Activated naive CD8-positive, alpha-beta T cell treated with anti-CD3 and anti-CD28 coated beads for 36 hours (primary cell): ENCODE measurements around the gene BLOC1S5. TPM values are rescaled to one million over a fixed set of nuclear protein-coding genes. Genes with fewer than 3 reads are reported as not detected.
"Not testable (repeated sequence)": the region's sequence is repeated elsewhere in the genome, so short reads cannot be mapped to it uniquely, and the experiment has no call there.

Experiments
- DNase-seq: peaks from one replicate; pipeline ENCODE4 v3.0.0; 2021
- H3K27ac Mint-ChIP-seq: one replicate; pipeline ENCODE4 v1.8.0; 2022; ENCODE audit warnings: mild to moderate bottlenecking, moderate library complexity, mixed read lengths
- H3K27me3 Mint-ChIP-seq: one replicate; pipeline ENCODE4 v1.8.0; 2022; ENCODE audit warnings: mild to moderate bottlenecking, mixed read lengths
- H3K36me3 Mint-ChIP-seq: one replicate; pipeline ENCODE4 v1.8.0; 2021; ENCODE audit warnings: mild to moderate bottlenecking, mixed read lengths
- H3K4me1 Mint-ChIP-seq: one replicate; pipeline ENCODE4 v1.8.0; 2021; ENCODE audit warnings: mixed read lengths
- H3K4me3 Mint-ChIP-seq: one replicate; pipeline ENCODE4 v1.8.0; 2022; ENCODE audit warnings: mild to moderate bottlenecking, moderate library complexity, mixed read lengths
- H3K9me3 Mint-ChIP-seq: one replicate; pipeline ENCODE4 v1.8.0; 2022; ENCODE audit warnings: mixed read lengths
- total RNA-seq, 2 experiments: library from RNA; stranded (reverse); gene quantifications; one replicate each; pipeline ENCODE4 v1.2.3, GENCODE V29; 2021

The BLOC1S5 gene
- total RNA-seq, 2 experiments from 2014 or later, result 20.5 to 24.4 TPM

DNA sequence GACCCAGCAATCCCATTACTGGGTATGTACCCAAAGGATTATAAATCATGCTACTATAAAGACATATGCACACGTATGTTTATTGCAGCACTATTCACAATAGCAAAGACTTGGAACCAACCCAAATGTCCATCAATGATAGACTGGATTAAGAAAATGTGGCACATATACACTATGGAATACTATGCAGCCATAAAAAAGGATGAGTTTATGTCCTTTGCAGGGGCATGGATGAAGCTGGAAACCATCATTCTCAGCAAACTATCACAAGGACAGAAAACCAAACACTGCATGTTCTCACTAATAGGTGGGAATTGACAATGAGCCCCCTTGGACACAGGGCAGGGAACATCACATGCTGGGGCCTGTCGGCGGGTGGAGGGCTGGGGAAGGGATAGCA, 30.1 kb downstream of the BLOC1S5 start:
- DNase-seq, H3K27me3 Mint-ChIP-seq, H3K4me3 Mint-ChIP-seq, H3K27ac Mint-ChIP-seq: not testable (repeated sequence)
- Mint-ChIP-seq H3K36me3 (peaks cover 73% of the 10 kb centered on the region), H3K9me3 (peaks cover 20% of the 10 kb centered on the region), H3K4me1 (peaks cover 31% of the 10 kb centered on the region)

DNA sequence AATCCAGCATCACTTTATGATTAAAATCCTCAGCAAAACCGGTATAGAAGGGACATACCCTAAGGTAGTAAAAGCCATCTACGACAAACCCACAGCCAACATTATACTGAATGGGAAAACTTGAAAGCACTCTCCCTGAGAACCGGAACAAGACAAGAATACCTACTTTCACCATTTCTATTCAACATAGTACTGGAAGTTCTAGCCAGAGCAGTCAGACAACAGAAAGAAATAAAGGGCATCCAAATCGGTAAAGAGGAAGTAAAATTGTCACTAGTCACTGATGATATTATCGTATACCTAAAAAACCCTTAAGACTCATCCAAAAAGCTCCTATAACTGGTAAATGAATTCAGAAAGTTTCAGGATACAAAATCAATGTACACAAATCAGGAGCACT, 33.3 kb downstream of the BLOC1S5 start:
- no peak for DNase-seq
- H3K27me3 Mint-ChIP-seq, result no peaks in the 10 kb centered on the region
- peaks cover 44% of the 10 kb centered on the region for H3K36me3 Mint-ChIP-seq
- no peak overlapping the region for H3K4me3 Mint-ChIP-seq
- peaks cover 14% of the 10 kb centered on the region for H3K9me3 Mint-ChIP-seq
- no peak overlapping the region for H3K27ac Mint-ChIP-seq
- peaks cover 25% of the 10 kb centered on the region for H3K4me1 Mint-ChIP-seq

DNA sequence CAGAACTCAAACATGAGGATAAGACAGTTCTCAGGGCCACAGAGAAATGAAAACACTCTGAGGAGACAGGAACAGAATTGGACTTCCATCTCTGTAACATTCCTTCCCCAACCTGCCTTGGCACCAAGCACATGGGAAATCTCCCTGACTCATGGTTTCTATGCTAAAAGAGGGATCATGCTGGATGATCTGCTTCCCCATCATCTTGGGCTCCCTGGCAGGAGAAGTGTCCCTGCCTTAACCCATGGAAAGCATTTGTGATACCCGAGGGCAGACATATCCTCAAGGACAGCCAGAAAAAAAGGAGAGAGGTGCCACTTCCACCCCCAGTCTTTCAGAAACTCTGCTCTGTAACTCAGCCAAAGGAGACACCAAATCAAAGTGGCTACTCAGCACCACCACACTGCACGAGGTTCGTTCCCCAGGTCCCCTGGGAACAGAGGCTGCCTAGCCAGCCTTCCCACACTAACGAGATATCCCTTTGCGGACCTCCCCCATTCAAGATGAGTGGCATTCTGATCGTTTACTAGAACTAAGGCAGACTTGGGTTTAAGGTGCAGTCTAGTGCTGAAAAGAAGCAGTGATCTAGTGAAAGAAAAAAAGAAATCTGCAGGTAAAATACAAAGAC, 34.8 kb downstream of the BLOC1S5 start:
- H3K27me3 Mint-ChIP-seq, result no peaks in the 10 kb centered on the region
- peaks cover 22% of the 10 kb centered on the region for H3K4me1 Mint-ChIP-seq
- H3K36me3 Mint-ChIP-seq, result peaks cover 31% of the 10 kb centered on the region
- no peak overlapping the region for H3K4me3 Mint-ChIP-seq
- DNase-seq, result no peak
- no peak overlapping the region for H3K27ac Mint-ChIP-seq
- peaks cover 12% of the 10 kb centered on the region for H3K9me3 Mint-ChIP-seq

DNA sequence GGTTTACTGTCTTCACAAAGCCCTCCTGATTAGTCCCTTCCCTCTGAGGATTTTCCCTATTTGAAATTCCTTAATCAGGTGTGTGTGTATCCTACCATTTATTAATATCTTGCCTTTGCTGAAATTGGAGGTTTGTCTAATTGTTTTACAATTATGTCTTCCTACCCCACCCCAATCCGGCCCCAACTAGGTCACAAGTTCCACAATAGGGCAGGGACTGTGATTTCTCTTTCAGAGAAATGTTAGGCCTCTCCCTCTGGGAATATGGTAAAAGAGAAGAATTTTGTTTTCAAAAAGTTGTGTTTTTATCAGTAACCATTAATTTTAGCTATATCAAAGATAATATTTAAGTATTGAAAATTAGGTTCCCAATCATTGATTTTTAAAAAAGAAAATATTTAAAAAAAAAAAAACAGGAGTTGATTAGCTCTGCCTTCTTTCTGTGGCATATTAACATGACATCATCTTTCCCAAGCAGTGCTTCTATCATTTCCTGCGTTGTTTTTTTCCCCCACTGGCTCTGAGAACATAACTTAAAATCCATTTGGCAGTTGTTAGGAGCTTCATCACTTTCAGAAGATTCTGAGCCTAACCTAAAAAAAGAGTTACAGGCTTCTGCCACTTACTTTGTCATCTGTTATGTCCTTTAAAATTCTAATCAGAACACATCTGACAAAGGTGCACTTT, 36.1 kb downstream of the BLOC1S5 start:
- Mint-ChIP-seq H3K9me3 (peaks cover 10% of the 10 kb centered on the region), H3K27ac (no peak overlapping the region), H3K27me3 (no peaks in the 10 kb centered on the region), H3K36me3 (peaks cover 27% of the 10 kb centered on the region), H3K4me1 (peaks cover 22% of the 10 kb centered on the region), H3K4me3 (no peak overlapping the region)
- DNase-seq, result no peak

DNA sequence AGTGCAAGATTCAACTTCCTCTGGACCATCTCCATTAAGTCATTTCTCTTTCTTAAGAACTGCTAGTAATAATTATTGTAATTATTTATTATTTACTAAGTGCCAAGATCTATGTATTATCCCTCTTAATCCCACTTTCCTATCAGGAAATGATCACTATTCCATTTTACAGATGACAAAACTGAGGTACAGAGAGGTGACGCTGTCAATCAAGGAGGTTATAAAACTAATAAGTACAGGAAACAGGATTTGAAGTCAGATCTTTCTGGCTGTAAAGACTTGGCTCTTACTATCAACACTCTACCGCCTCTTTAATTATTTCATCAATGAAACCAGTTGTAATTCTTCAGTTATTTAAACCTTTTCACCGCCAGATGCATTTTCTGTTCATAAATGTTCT, 37.4 kb downstream of the BLOC1S5 start:
- H3K4me3 Mint-ChIP-seq, result no peak overlapping the region
- peaks cover 19% of the 10 kb centered on the region for H3K4me1 Mint-ChIP-seq
- H3K27ac Mint-ChIP-seq, result no peak overlapping the region
- no peak for DNase-seq
- no peaks in the 10 kb centered on the region for H3K27me3 Mint-ChIP-seq
- H3K9me3 Mint-ChIP-seq, result peaks cover 1% of the 10 kb centered on the region
- H3K36me3 Mint-ChIP-seq, result peaks cover 20% of the 10 kb centered on the region

DNA sequence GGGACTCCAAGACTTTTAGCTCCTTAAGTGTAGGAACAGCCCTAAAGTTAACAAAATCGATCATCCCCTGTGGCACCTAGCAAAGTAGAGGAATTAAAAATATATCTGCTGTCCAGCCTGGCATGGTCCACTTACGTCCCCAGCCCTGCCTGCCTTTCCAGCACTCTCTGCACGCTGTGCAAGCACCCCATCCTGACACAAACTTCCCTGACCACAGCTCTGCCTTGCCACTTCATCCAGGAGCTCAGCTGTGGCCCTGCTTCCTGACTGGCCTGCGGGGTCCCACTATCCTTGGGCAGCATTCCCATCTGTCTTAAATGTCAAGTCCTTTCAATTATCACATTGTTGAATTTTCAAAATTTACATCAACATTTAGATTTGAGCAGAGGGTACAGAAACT, 39.0 kb downstream of the BLOC1S5 start:
- H3K36me3 Mint-ChIP-seq, result peaks cover 17% of the 10 kb centered on the region

DNA sequence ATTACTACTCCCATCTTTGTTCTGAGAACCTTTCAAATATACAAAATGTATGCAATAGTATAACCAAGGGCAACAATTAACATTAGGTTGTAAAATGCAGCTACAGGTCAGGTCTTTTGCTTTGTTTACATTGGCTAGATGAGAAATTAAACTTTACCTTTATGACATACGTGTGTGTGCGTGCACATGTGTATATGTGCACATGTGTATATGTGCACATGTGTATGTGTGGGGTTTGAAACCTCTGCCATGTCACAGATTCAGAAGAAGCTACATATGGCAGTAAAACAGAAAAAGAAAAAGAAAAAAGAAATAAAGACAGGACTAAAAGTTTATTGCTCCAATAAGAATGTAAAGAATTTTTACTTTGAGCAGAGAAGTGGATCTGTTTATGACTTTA, 40.6 kb downstream of the BLOC1S5 start:
- peaks cover 2% of the 10 kb centered on the region for H3K9me3 Mint-ChIP-seq
- H3K36me3 Mint-ChIP-seq, result peaks cover 17% of the 10 kb centered on the region
- peaks cover 6% of the 10 kb centered on the region for H3K4me1 Mint-ChIP-seq

More for the DNA sequence above, 39.0 kb downstream of the BLOC1S5 start:
- Mint-ChIP-seq H3K9me3 (peaks cover 2% of the 10 kb centered on the region), H3K4me1 (peaks cover 8% of the 10 kb centered on the region), H3K4me3 (no peak overlapping the region), H3K27me3 (no peaks in the 10 kb centered on the region), H3K27ac (no peak overlapping the region)
- no peak for DNase-seq

DNA sequence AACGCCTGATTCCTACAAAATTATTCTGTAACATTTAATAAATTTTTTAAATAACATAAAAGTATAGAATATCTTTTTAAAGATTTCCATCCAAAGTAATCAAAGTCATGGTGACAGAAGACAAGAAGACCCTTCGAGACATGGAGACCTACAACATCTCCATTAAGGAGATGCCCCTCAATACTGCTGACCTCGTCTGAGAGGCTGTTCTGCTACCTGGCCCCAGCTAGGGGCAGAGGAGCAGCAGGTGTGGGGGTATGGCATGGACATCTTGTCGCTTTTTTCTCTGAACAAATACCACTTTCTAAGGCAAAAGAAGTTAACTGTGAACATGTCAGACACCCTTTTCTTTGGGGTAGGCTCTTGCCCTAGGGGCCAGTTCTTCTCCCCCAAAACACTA, 44.1 kb downstream of the BLOC1S5 start:
- Mint-ChIP-seq H3K36me3 (peaks cover 24% of the 10 kb centered on the region), H3K27me3 (no peaks in the 10 kb centered on the region), H3K9me3 (peaks cover 2% of the 10 kb centered on the region), H3K4me3 (no peak overlapping the region), H3K27ac (no peak overlapping the region), H3K4me1 (no peaks in the 10 kb centered on the region)
- no peak for DNase-seq

More for the DNA sequence above, 40.6 kb downstream of the BLOC1S5 start:
- no peak overlapping the region for H3K27ac Mint-ChIP-seq
- no peaks in the 10 kb centered on the region for H3K27me3 Mint-ChIP-seq
- H3K4me3 Mint-ChIP-seq, result no peak overlapping the region
- DNase-seq, result no peak

DNA sequence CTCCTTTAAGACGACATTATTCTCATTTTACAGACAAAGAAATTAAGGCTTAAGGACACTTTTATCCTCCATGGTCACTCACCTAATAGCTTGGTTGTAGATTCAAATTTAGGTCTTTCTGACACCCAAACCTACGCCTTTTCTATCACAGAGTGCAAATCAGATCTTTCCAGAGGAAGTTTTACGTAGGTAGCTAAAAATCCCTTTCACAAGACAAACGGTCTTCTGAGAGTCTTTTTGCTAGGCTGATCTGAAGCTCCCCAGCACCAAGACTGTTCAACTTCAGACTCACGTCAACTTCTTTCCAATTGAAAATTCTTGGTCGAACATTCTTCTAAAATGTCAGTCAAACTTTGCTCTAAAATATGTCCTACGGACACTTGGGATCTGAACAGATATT, 46.5 kb downstream of the BLOC1S5 start:
- no peak for DNase-seq
- H3K9me3 Mint-ChIP-seq, result peaks cover 2% of the 10 kb centered on the region
- H3K36me3 Mint-ChIP-seq, result peaks cover 25% of the 10 kb centered on the region
- H3K27me3 Mint-ChIP-seq, result no peaks in the 10 kb centered on the region
- H3K4me1 Mint-ChIP-seq, result no peaks in the 10 kb centered on the region
- no peak overlapping the region for H3K4me3 Mint-ChIP-seq
- no peak overlapping the region for H3K27ac Mint-ChIP-seq

DNA sequence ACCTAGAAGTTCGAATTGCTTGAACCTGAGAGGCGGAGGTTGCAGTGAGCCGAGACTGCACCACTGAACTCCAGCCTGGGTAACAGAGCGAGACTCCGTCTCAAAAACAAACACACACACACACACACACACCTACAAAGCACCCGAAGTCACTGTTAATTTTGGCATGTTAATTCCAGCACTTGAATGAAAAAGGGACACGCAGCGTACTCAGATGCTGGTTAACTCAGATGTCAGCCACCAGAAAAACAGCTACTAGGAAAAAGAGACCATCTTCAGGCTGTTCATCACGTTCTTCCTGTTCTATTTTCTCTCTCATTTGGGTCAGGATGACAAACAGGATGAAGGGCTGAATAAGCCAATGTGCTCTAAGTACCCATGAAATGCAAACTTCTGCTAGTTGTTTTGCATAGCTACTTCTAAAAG, 46.9 kb downstream of the BLOC1S5 start:
- Mint-ChIP-seq H3K27me3 (no peaks in the 10 kb centered on the region), H3K4me1 (no peaks in the 10 kb centered on the region), H3K27ac (peak overlapping the region; percentile 11), H3K4me3 (no peak overlapping the region), H3K9me3 (peaks cover 2% of the 10 kb centered on the region), H3K36me3 (peaks cover 25% of the 10 kb centered on the region)
- DNase-seq, result no peak

DNA sequence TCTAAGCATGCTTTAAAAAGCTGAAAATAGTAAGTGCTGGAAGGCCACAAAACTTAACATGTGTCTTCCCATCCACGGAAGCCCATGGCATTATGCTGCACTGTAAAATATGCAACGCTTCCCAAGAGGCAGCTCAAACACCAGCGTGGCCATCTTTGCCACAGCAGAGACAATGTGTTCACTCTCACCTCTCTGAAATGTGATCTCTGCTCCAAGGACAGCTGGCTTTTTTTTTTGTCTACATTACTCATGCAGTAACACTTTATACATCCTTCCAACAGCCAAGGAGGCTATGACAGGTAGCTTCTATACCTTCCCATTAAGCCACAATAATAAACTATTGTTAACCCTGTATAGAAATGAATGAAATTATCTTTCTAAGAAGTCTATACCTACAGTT, 49.2 kb downstream of the BLOC1S5 start:
- Mint-ChIP-seq H3K27ac (no peak overlapping the region), H3K36me3 (peaks cover 13% of the 10 kb centered on the region)

DNA sequence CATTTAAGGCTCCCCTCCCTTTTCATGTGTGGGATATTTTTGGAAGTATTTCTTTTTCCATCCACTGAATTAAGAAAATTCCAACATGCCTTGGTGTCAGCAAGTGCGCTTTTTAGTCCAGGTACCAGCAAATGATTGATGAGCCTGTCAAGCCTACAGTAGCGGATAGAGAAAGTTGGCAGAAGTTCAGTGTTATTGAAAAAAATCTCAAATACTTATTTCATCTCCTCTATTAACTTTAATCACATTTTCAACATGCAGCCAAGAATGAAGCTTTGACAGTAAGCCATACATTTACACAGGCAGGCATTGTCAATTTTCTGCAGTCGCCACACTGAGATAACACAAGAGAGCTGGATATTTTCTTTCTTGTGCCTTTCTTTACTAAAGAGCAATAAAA, 50.4 kb downstream of the BLOC1S5 start:
- Mint-ChIP-seq H3K27me3 (no peaks in the 10 kb centered on the region), H3K4me3 (no peak overlapping the region), H3K36me3 (peaks cover 13% of the 10 kb centered on the region), H3K4me1 (no peaks in the 10 kb centered on the region), H3K9me3 (no peaks in the 10 kb centered on the region), H3K27ac (no peak overlapping the region)
- DNase-seq, result no peak

More for the DNA sequence above, 49.2 kb downstream of the BLOC1S5 start:
- no peaks in the 10 kb centered on the region for H3K27me3 Mint-ChIP-seq
- H3K4me3 Mint-ChIP-seq, result no peak overlapping the region
- DNase-seq, result no peak
- no peaks in the 10 kb centered on the region for H3K9me3 Mint-ChIP-seq
- no peaks in the 10 kb centered on the region for H3K4me1 Mint-ChIP-seq

DNA sequence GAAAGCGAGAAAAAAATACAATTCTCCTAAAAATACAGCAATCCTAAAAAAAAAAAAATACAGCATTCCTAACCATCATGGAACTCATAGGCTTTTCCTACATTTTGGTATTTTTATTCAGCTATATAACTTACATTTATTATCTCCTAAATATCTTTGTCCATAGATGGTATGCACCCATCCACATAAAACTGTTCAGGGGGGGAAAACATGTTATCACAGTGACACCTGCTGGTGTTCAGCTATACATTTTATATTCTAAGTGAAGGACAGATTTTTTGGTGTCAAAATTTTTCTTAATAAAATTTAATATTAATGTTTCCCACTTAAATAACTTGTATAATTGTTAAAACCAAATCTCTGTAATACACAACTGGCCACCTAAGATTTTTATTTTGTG, 58.0 kb downstream of the BLOC1S5 start:
- H3K4me3 Mint-ChIP-seq, result no peak overlapping the region
- no peaks in the 10 kb centered on the region for H3K9me3 Mint-ChIP-seq
- H3K4me1 Mint-ChIP-seq, result peaks cover 9% of the 10 kb centered on the region
- no peak for DNase-seq
- H3K36me3 Mint-ChIP-seq, result no peaks in the 10 kb centered on the region
- H3K27me3 Mint-ChIP-seq, result no peaks in the 10 kb centered on the region
- no peak overlapping the region for H3K27ac Mint-ChIP-seq

DNA sequence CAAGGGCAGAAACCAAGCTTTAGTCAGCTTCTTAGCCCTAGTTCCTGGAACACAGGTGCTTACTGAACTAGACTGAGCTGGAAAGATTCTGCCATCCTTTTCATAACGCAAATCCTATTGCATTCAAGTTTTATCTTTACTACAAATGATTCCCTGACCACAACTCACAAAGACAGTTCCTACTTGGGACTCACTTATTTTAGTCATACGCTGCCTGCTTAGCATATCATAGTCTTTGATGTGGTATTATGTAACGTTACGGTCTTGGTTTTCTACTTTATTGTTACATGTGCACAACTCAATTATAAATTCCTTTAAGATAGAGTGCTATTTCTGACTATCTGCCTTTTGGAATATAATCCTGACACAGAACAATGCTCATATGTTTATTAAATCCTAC, 59.1 kb downstream of the BLOC1S5 start:
- DNase-seq, result no peak
- H3K27ac Mint-ChIP-seq, result no peak overlapping the region
- no peaks in the 10 kb centered on the region for H3K27me3 Mint-ChIP-seq
- peaks cover 9% of the 10 kb centered on the region for H3K4me1 Mint-ChIP-seq
- H3K4me3 Mint-ChIP-seq, result no peak overlapping the region
- no peaks in the 10 kb centered on the region for H3K36me3 Mint-ChIP-seq
- H3K9me3 Mint-ChIP-seq, result no peaks in the 10 kb centered on the region

DNA sequence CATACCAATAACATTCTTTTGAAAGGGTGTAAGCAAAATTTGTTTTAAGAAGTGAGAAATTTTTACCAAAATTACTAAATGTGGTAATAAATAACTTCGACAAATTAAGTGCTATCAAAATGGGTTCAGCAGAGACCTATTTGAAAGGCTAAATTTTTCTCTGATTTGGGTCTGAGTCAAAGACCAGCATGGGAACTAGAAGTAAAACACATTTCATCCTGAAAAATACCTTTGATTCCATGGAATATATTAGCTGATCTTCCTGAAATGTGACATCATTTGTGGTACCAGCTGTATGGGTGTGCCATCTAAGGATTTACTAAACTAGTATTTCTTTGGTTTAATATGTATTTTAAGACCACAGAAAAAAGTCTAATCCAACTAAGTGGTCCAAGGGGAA, 63.6 kb downstream of the BLOC1S5 start:
- Mint-ChIP-seq H3K4me1 (peaks cover 9% of the 10 kb centered on the region), H3K27me3 (no peaks in the 10 kb centered on the region), H3K9me3 (no peaks in the 10 kb centered on the region), H3K27ac (no peak overlapping the region), H3K36me3 (no peaks in the 10 kb centered on the region), H3K4me3 (no peak overlapping the region)
- DNase-seq, result no peak

DNA sequence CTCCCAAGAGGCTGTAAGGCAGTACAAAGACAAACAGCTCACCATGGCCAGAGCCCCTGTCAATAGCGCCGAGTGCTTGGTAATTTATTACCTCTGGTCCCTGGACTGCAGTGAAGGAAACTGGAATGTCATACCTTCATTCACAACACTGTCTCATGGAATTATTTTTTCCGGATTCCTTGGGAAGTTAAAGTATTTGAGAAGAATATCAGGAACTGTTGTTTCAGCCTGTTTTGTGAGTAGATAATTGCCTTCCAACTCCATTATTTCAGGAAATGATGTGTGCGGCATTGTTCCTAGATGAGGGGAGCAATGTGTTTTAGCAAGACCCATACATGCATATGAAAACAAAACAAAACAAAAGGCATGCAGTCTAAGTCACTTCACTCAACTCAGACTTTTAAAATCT, 64.0 kb downstream of the BLOC1S5 start:
- Mint-ChIP-seq H3K9me3 (no peaks in the 10 kb centered on the region), H3K36me3 (no peaks in the 10 kb centered on the region), H3K4me1 (peaks cover 6% of the 10 kb centered on the region), H3K27ac (no peak overlapping the region), H3K4me3 (no peak overlapping the region), H3K27me3 (no peaks in the 10 kb centered on the region)
- no peak for DNase-seq
